Measurements from ENCODE around the gene SLC66A2.
"Not testable (repeated sequence)": the region's sequence is repeated elsewhere in the genome, so short reads cannot be mapped to it uniquely, and the experiment has no call there.

SLC66A2 gene

GRCh38 chr18:79951545-79952455, at the start of gene SLC66A2:
SLC66A2 (minus strand) TSS chr18:79951653; CDS start chr18:79950926, 727 bp downstream.
- DNase-seq = peak; percentile 95

- DNase-seq = no peak
These were observed 49.4 kb upstream of the SLC66A2 start for GRCh38 chr18:80000877-80001276.

- DNase-seq = not testable (repeated sequence)
These were observed 48.2 kb upstream of the SLC66A2 start for GRCh38 chr18:79999701-80000100.

GRCh38 chr18:79991494-79991893, 40.0 kb upstream of the SLC66A2 start:
- no peak for DNase-seq

- DNase-seq = no peak
These were observed 37.7 kb upstream of the SLC66A2 start for GRCh38 chr18:79989195-79989497.

- peak; percentile 91 for DNase-seq
These were observed 37.2 kb upstream of the SLC66A2 start, which contains the start of gene TXNL4A for GRCh38 chr18:79988451-79989194. TXNL4A (minus strand) TSS chr18:79988563; CDS start chr18:79988392, 171 bp downstream.

- DNase-seq = peak; percentile 73
These were observed 36.6 kb upstream of the SLC66A2 start for GRCh38 chr18:79988071-79988450.

- DNase-seq = no peak
These were observed 36.1 kb upstream of the SLC66A2 start for GRCh38 chr18:79987566-79987965.

- DNase-seq = no peak
These were observed 35.3 kb upstream of the SLC66A2 start for GRCh38 chr18:79986726-79987125.

GRCh38 chr18:79985172-79985571, 33.7 kb upstream of the SLC66A2 start:
- DNase-seq = no peak

GRCh38 chr18:79983793-79984192, 32.3 kb upstream of the SLC66A2 start:
- no peak for DNase-seq

- no peak for DNase-seq
These were observed 31.8 kb upstream of the SLC66A2 start for GRCh38 chr18:79983253-79983652.

GRCh38 chr18:79982736-79983135, 31.3 kb upstream of the SLC66A2 start:
- no peak for DNase-seq

- DNase-seq = no peak
These were observed 29.1 kb upstream of the SLC66A2 start for GRCh38 chr18:79980585-79980984.

GRCh38 chr18:79979843-79980242, 28.4 kb upstream of the SLC66A2 start:
- DNase-seq = no peak

GRCh38 chr18:79975985-79976680, 24.7 kb upstream of the SLC66A2 start:
- DNase-seq = no peak

GRCh38 chr18:79975043-79975442, 23.6 kb upstream of the SLC66A2 start:
- no peak for DNase-seq

- no peak for DNase-seq
These were observed 22.7 kb upstream of the SLC66A2 start for GRCh38 chr18:79974025-79974654.

GRCh38 chr18:79973517-79973916, 22.1 kb upstream of the SLC66A2 start:
- DNase-seq = no peak

GRCh38 chr18:79972720-79973119, 21.3 kb upstream of the SLC66A2 start:
- DNase-seq = no peak

GRCh38 chr18:79971986-79972385, 20.5 kb upstream of the SLC66A2 start:
- no peak for DNase-seq

GRCh38 chr18:79971211-79971952, 19.9 kb upstream of the SLC66A2 start:
- no peak for DNase-seq

Data from femur (tissue), 1 donor.